Progenitor cell of endocrine pancreas (in vitro differentiated cells): ENCODE measurements around the gene IFITM2. TPM values are rescaled to one million over a fixed set of nuclear protein-coding genes. Genes with fewer than 3 reads are reported as not detected.

Experiments used
- DNase-seq: peaks from one replicate; pipeline ENCODE4 v3.0.0; 2021; ENCODE audit warnings: low spot score; ENCODE audit not compliant: unreplicated experiment
- H3K27ac Mint-ChIP-seq: 2 replicates; pipeline ENCODE4 v1.8.0; 2021; ENCODE audit warnings: mild to moderate bottlenecking, moderate library complexity, mixed read lengths
- H3K27me3 Mint-ChIP-seq: 2 replicates; pipeline ENCODE4 v1.8.0; 2021; ENCODE audit warnings: mixed read lengths
- H3K36me3 Mint-ChIP-seq: 2 replicates; pipeline ENCODE4 v1.8.0; 2022; ENCODE audit warnings: mixed read lengths; ENCODE audit not compliant: insufficient read depth
- H3K4me1 Mint-ChIP-seq: 2 replicates; pipeline ENCODE4 v1.8.0; 2021; ENCODE audit warnings: low read depth, mixed read lengths
- H3K4me3 Mint-ChIP-seq: 2 replicates; pipeline ENCODE4 v1.8.0; 2021; ENCODE audit warnings: low read depth, mild to moderate bottlenecking, moderate library complexity, mixed read lengths
- H3K9me3 Mint-ChIP-seq: 2 replicates; pipeline ENCODE4 v1.8.0; 2021; ENCODE audit warnings: low read depth, mixed read lengths
- CTCF ChIP-seq: fragments of 200-600 bp; sonication (generic); IDR thresholded peaks from one replicate; pipeline ENCODE4 v1.5.0; 2021; ENCODE audit warnings: antibody characterized with exemption, mild to moderate bottlenecking; ENCODE audit not compliant: unreplicated experiment
- total RNA-seq: library from RNA; stranded (reverse); gene quantifications from 2 replicates; pipeline ENCODE4 v1.2.1, GENCODE V29; 2021

The IFITM2 gene
- total RNA-seq, 1 donor from 2014 or later, result 33.2 TPM

DNA sequence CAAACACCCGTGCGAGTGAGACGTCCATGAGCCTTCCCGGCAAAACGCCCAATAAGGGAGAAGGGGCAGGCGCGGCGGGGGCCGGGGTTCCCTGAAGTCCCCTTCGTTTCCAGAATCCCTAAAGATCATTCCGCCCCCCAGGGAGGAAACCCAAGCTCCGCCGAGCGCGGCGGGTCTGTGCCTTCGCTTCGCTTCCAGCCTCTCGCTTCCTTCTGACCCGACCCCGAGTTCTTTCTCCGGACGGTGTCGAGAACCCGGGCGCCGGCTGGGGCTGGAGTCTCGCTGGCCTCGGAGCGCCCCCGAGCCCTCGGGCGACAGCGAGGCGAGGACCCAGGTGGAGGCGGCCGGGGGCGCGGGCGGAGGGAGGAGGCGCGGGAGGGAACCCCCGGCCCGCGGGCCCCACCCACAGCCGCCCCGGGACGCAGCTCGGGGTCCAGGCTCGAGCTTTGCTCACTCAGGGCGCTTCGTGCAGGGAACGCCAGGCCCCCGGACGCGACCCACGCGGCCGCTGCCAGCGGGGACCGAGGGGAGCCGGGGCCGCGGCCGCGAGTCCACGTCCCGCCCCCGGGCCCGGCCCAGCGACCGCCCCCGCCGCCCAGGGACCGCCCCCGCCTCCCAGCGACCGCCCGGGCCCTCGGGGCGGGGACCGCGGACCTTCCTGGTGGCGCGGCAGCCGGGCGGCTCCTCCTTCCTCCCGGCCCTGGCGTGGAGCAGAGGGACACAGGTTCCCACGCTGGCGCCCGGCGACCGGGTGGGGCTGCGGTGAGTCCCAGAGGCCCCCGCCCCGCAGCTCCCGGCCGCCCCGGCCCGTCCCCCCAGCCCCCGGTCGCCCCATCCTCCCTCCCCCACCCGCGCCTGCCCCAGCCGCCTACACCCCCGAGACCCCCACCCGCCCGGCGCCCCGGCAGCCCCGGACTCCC is 18.9 kb upstream of the IFITM2 start, which contains the start of gene PGGHG:
Gene PGGHG (plus strand): TSS at position 649 of the 920 bp plus-strand sequence. CDS start 691 bp downstream, outside the sequence.
- peaks cover 2% of the 10 kb centered on the region for H3K36me3 Mint-ChIP-seq
- H3K9me3 Mint-ChIP-seq, result no peaks in the 10 kb centered on the region
- TF ChIP-seq CTCF, result no peak
- DNase-seq, result peak; percentile 45
- peaks cover 16% of the 10 kb centered on the region for H3K27me3 Mint-ChIP-seq
- peak within 1 kb of the TSS; percentile 74 for H3K4me3 Mint-ChIP-seq
- peaks cover 5% of the 10 kb centered on the region for H3K4me1 Mint-ChIP-seq
- peak within 1 kb of the TSS; percentile 45 for H3K27ac Mint-ChIP-seq

- Mint-ChIP-seq H3K4me3 (peak overlapping the region; percentile 69), H3K27me3 (peaks cover 16% of the 10 kb centered on the region), H3K36me3 (peaks cover 2% of the 10 kb centered on the region), H3K9me3 (no peaks in the 10 kb centered on the region), H3K27ac (no peak overlapping the region), H3K4me1 (peaks cover 5% of the 10 kb centered on the region)
- DNase-seq, result no peak
- no peak for TF ChIP-seq CTCF
These were observed 18.3 kb upstream of the IFITM2 start for GRCh38 chr11:289398-289711.

GRCh38 chr11:289712-290620 is 17.6 kb upstream of the IFITM2 start:
- no peak for DNase-seq
- Mint-ChIP-seq H3K27ac (no peak overlapping the region), H3K9me3 (no peaks in the 10 kb centered on the region), H3K4me1 (peaks cover 5% of the 10 kb centered on the region), H3K36me3 (peaks cover 2% of the 10 kb centered on the region), H3K4me3 (peak overlapping the region; percentile 69), H3K27me3 (peaks cover 16% of the 10 kb centered on the region)
- TF ChIP-seq CTCF, result no peak

DNA sequence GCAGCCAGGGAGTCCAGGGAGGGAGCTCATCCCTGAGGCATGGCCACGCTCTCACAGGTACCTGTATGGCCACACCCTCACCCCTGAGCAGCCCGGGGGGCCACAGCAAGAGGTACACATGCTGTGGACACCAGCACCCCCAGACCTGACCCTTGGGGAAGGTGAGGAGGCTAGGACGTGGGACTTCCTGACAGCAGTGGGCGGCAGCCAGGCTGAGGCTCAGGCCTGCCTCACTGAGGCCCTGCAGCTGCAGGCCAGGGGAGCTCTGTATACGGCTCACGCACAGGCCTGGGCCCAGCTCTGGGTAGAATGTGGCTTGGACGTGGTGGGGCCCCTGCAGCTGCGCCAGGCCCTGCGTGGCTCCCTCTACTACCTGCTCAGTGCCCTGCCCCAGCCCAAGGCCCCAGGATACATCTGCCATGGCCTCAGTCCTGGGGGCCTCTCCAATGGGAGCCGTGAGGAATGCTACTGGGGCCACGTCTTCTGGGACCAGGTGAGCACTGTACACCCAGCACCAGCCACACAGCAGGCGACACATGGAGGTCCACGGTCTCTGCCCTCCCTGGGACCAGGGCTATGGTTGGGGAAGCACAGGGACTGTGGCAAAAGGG is 16.9 kb upstream of the IFITM2 start:
- no peak for DNase-seq
- TF ChIP-seq CTCF, result no peak
- Mint-ChIP-seq H3K27me3 (peaks cover 14% of the 10 kb centered on the region), H3K4me1 (peaks cover 5% of the 10 kb centered on the region), H3K4me3 (peak overlapping the region; percentile 44), H3K27ac (no peak overlapping the region), H3K36me3 (peaks cover 2% of the 10 kb centered on the region), H3K9me3 (no peaks in the 10 kb centered on the region)
